ENCODE measurements around the gene HDAC4.
A peak's percentile ranks its signal among the peaks of the same experiment; 100 is the strongest.

HDAC4 gene

DNA sequence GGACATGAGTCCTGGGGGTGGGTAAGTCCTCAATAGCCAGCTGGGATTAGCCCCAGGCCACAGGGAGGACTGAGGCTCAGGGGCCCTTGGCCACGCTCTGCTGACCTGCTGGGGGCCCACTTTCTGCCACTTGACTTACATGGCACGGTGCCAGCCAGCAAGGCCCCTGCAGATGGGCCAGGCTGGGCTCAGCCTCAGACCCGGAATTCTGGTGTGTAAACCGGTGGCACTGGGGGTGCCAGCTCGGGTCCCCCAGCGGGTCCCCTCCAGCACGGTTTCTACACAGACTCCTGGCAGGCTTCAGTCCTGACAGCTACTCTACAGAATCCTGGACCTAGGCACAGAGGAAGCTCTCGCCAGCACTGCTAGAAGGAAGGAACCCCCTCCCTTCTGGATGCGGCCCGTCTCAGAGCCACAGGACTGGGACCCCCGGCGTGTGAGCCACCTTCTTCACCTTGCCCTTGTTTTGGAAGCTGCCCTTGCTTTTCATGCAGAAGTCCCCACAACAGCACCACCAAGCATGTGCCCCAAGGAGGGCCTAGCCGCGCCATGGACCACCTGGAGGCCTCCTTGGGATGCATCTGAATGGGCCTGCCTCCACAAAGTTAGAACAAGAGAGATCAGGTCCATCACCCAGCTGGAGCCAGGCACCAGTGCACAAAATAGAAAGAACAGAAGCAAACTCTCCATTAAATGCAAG, 8.0 kb downstream of the HDAC4 start:
- Histone ChIP-seq H3K27me3 (ENCODE audit: control insufficient read depth in 5 of 5, insufficient read depth in 4 of 5, low read length in 5 of 5) (no peaks in the 10 kb centered on the region), H3K4me3 (ENCODE audit: low read depth in 1 of 5, low read length in 5 of 5) (no peak overlapping the region), H3K9ac (ENCODE audit: low read length in 5 of 5) (peak overlapping the region in 1 of 5 donors; percentile 13), H3K27ac (ENCODE audit: low read depth, low read length) (no peak overlapping the region), H3K4me1 (ENCODE audit: control insufficient read depth in 5 of 5, insufficient read depth in 5 of 5, low read length in 5 of 5) (peaks cover 3 to 18% (median 15%) of the 10 kb centered on the region in 5 donors), H3K9me3 (ENCODE audit: control insufficient read depth in 5 of 5, low read length in 5 of 5) (no peaks in the 10 kb centered on the region), H3K36me3 (ENCODE audit: control insufficient read depth in 5 of 5, insufficient read depth in 5 of 5, low read length in 5 of 5) (peaks cover 0 to 11% (median 4%) of the 10 kb centered on the region in 5 donors)

DNA sequence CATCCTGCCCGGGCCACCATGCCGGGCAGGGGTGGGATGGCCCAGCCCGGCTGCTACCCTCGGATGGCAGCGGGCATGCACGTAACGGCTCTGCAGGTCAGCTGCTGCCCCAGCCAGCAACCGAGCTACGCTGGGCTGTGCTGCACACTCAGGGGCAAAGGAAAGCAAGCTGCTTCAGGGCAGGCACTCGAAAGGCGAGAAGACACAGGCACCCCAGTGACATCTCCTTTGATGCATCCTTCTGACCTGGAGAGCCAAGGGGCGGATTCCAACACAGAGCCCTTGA, 8.8 kb downstream of the HDAC4 start:
- Histone ChIP-seq H3K27me3 (ENCODE audit: control insufficient read depth in 5 of 5, insufficient read depth in 4 of 5, low read length in 5 of 5) (no peaks in the 10 kb centered on the region), H3K4me1 (ENCODE audit: control insufficient read depth in 5 of 5, insufficient read depth in 5 of 5, low read length in 5 of 5) (peaks cover 3 to 18% (median 15%) of the 10 kb centered on the region in 5 donors), H3K36me3 (ENCODE audit: control insufficient read depth in 5 of 5, insufficient read depth in 5 of 5, low read length in 5 of 5) (peaks cover 0 to 12% (median 5%) of the 10 kb centered on the region in 5 donors), H3K9me3 (ENCODE audit: control insufficient read depth in 5 of 5, low read length in 5 of 5) (no peaks in the 10 kb centered on the region), H3K27ac (ENCODE audit: low read depth, low read length) (no peak overlapping the region), H3K9ac (ENCODE audit: low read length in 5 of 5) (no peak overlapping the region), H3K4me3 (ENCODE audit: low read depth in 1 of 5, low read length in 5 of 5) (no peak overlapping the region)

DNA sequence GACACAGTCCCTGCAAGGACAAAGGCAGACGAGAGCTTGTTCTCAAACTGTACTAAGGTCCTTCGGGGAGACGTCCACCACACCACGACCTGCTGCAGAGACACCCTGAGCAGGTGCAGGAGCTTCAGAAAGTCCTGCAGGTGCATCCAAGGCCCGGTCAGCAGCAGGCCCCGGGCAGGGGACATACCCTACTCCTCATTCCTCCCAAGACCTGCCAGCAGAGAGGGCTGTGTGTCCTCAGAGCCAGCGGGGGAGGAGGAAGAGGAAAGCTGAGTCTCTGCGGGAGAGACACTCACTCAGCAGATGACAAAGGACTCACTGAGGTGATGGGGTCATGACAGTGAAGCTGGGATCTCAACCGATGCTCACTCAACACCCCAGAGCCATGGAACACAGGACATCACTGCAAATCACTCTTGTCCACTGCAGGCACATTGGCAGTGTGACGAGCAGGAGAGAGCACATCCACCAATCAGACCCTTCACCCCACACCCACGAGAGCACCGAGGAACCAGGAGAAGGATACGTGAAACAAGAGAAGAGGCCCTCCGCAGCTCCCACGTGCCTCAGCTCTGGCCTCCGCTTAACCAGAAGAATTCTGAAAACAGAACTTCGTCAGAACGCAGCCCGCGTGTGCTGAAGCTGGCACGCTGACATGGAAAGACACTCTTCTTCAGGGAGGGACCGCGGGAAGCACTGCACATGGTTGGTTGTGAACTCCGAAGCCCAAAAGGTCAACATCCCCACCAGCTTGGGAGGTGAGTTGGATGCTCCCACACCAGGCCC, 9.3 kb downstream of the HDAC4 start:
- no peaks in the 10 kb centered on the region for H3K9me3 ChIP-seq (ENCODE audit: control insufficient read depth in 5 of 5, low read length in 5 of 5)
- H3K9ac ChIP-seq (ENCODE audit: low read length in 5 of 5), result no peak overlapping the region
- H3K36me3 ChIP-seq (ENCODE audit: control insufficient read depth in 5 of 5, insufficient read depth in 5 of 5, low read length in 5 of 5), result peaks cover 0 to 17% (median 5%) of the 10 kb centered on the region in 5 donors
- H3K27ac ChIP-seq (ENCODE audit: low read depth, low read length), result no peak overlapping the region
- H3K27me3 ChIP-seq (ENCODE audit: control insufficient read depth in 5 of 5, insufficient read depth in 4 of 5, low read length in 5 of 5), result no peaks in the 10 kb centered on the region
- no peak overlapping the region for H3K4me3 ChIP-seq (ENCODE audit: low read depth in 1 of 5, low read length in 5 of 5)
- peaks cover 3 to 18% (median 15%) of the 10 kb centered on the region in 5 donors for H3K4me1 ChIP-seq (ENCODE audit: control insufficient read depth in 5 of 5, insufficient read depth in 5 of 5, low read length in 5 of 5)

DNA sequence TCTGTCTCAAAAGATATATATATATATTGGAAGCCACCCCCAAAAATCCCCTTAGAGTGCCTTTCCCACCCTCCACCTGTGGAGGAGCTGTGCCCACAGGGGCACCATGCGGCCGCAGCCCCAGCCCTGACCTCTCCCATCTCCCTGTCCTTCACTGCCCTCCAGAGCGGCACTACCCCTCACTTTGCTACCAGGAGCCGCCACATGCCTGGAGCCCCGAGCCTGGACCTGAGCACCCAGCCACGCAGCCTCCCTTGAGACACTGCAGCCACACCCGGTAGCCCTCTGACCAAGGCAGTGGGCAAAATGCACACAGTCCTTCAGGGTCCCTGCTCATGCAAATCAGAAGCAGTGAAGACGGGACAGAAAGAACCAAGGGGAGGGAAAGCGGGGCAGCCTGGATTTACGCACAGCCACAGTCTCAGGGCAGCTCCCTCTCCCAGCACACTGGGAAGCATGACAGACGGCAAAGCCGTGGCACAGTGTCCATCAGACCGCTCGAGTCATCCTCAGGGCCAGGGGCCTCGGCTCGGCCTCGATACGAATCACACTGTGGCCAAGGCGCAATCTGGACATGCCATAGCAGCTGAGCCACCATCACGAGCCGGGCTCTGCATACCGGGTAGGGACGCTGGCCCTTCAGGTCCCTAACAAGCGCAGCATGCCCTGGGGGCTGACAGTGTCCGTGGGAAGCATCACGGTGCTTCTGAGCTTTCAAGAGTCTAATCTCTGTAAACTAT, 10.1 kb downstream of the HDAC4 start:
- no peak overlapping the region for H3K9ac ChIP-seq (ENCODE audit: low read length in 5 of 5)
- no peak overlapping the region for H3K27ac ChIP-seq (ENCODE audit: low read depth, low read length)
- H3K9me3 ChIP-seq (ENCODE audit: control insufficient read depth in 5 of 5, low read length in 5 of 5), result no peaks in the 10 kb centered on the region
- no peaks in the 10 kb centered on the region for H3K27me3 ChIP-seq (ENCODE audit: control insufficient read depth in 5 of 5, insufficient read depth in 4 of 5, low read length in 5 of 5)
- peaks cover 3 to 18% (median 15%) of the 10 kb centered on the region in 5 donors for H3K4me1 ChIP-seq (ENCODE audit: control insufficient read depth in 5 of 5, insufficient read depth in 5 of 5, low read length in 5 of 5)
- peaks cover 0 to 23% (median 8%) of the 10 kb centered on the region in 5 donors for H3K36me3 ChIP-seq (ENCODE audit: control insufficient read depth in 5 of 5, insufficient read depth in 5 of 5, low read length in 5 of 5)
- H3K4me3 ChIP-seq (ENCODE audit: low read depth in 1 of 5, low read length in 5 of 5), result no peak overlapping the region

DNA sequence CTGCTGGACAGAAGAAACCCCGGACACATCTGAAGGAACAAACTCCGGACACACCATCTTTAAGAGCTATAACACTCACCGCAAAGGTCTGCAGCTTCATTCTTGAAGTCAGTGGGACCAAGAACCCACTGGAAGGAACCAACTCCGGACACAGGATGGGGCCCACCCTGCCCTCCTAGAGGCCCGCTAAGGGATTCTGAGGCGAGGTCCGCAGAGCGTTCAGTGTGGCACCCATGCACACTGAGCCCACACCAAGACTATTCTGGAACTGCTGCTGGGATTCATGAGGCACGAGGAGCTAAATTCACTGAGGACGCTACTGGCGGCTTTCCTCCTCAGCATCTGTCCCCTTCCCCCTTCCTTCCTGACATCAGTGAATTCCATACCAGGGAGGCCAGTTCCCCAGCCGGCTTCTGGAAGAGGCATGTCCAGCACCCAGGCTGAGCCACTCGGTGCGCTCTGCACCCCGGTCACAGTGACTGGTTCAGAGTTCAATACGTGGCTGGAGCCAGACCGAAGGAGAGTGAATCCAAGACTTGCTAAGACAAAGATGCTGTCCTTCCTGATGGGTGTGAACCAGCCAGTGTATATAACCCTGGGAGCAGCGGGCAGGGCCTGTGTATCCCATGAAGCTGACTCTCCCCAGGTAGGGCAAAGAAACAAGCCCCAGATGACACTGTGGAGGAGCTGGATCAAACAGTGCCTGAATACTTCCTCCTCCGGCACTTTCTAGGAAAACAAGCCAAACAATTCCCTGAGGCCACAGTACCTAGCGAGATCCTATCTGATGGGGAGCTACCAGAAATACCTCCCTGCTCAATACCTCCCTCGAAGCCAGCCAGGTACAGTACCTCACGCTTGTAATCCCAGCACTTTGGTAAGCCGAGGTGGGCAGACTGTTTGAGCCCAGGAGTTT, 11.1 kb downstream of the HDAC4 start:
- H3K36me3 ChIP-seq (ENCODE audit: control insufficient read depth in 5 of 5, insufficient read depth in 5 of 5, low read length in 5 of 5), result peaks cover 0 to 23% (median 8%) of the 10 kb centered on the region in 5 donors
- no peak overlapping the region for H3K27ac ChIP-seq (ENCODE audit: low read depth, low read length)
- no peaks in the 10 kb centered on the region for H3K27me3 ChIP-seq (ENCODE audit: control insufficient read depth in 5 of 5, insufficient read depth in 4 of 5, low read length in 5 of 5)

DNA sequence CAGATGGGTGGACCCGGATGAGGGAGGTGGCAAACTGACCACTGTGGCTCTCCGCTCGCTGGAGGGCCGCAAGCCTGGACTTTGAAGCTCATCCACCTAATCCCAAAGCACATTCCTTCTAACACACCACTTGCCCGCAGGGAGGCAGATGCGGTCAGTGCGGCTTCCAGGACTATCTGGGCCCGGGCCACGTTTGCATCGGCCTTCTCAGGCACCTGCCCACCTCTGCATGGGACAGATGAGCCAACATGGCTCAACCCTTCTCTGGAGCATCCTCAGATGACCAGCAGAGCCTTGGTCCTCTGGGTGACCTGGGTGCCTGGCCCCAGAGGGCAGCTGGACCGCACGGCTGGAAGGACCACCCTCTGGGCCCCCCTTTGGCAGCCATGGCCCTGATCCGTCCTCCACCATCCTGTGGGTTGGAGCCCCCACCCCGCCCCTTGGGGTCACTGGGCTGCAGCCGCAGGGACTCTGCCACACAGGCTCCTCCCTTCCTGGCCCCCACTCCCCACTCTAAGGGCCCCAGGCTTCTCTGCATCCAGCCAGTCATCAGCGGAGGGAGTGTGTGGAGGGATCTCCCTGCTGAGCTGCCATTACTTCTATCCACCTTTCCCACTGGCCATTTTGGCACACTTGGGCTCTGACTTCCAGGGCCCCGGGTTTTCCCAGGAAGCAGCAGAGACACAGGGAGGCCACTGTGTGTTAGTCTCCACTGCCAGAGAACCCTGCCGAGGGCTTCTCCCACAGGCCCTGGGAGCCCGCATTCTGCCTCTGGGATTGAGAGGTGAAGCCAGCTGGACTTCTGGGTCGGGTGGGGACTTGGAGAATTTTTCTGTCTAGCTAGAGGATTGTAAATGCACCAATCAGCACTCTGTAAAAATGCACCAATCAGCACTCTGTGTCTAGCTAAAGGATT, 12.3 kb downstream of the HDAC4 start:
- no peak overlapping the region for H3K4me3 ChIP-seq (ENCODE audit: low read depth in 1 of 5, low read length in 5 of 5)
- no peak overlapping the region for H3K27ac ChIP-seq (ENCODE audit: low read depth, low read length)
- H3K4me1 ChIP-seq (ENCODE audit: control insufficient read depth in 5 of 5, insufficient read depth in 5 of 5, low read length in 5 of 5), result peaks cover 3 to 10% (median 7%) of the 10 kb centered on the region in 5 donors
- no peaks in the 10 kb centered on the region for H3K9me3 ChIP-seq (ENCODE audit: control insufficient read depth in 5 of 5, low read length in 5 of 5)
- no peaks in the 10 kb centered on the region for H3K27me3 ChIP-seq (ENCODE audit: control insufficient read depth in 5 of 5, insufficient read depth in 4 of 5, low read length in 5 of 5)
- H3K9ac ChIP-seq (ENCODE audit: low read length in 5 of 5), result no peak overlapping the region
- peaks cover 0 to 23% (median 8%) of the 10 kb centered on the region in 5 donors for H3K36me3 ChIP-seq (ENCODE audit: control insufficient read depth in 5 of 5, insufficient read depth in 5 of 5, low read length in 5 of 5)

More for the DNA sequence above, 11.1 kb downstream of the HDAC4 start:
- Histone ChIP-seq H3K9me3 (ENCODE audit: control insufficient read depth in 5 of 5, low read length in 5 of 5) (no peaks in the 10 kb centered on the region), H3K4me3 (ENCODE audit: low read depth in 1 of 5, low read length in 5 of 5) (no peak overlapping the region), H3K9ac (ENCODE audit: low read length in 5 of 5) (no peak overlapping the region), H3K4me1 (ENCODE audit: control insufficient read depth in 5 of 5, insufficient read depth in 5 of 5, low read length in 5 of 5) (peaks cover 3 to 18% (median 15%) of the 10 kb centered on the region in 5 donors)

DNA sequence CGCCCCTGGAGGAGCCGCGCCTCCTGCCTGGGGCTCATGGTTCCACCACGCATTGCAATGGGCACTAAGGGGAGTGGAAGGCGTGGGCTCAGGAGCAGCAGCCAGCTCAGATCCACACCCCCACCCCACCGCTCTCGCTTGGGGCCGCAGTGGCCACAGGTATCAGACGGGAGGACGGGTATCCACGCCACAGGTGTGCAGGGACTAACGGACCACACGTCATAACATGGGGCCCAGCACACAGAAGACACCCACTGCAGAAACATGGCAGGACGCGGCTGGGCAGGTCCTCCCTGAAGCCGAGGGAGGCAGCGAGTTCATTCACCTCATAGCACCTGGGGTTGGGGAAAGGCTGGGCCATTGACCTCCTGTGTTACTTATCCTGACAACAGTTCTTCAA, 13.0 kb downstream of the HDAC4 start:
- H3K4me1 ChIP-seq (ENCODE audit: control insufficient read depth in 5 of 5, insufficient read depth in 5 of 5, low read length in 5 of 5), result peaks cover 0 to 3% (median under 1%) of the 10 kb centered on the region in 5 donors
- H3K36me3 ChIP-seq (ENCODE audit: control insufficient read depth in 5 of 5, insufficient read depth in 5 of 5, low read length in 5 of 5), result peaks cover 0 to 23% (median 8%) of the 10 kb centered on the region in 5 donors

DNA sequence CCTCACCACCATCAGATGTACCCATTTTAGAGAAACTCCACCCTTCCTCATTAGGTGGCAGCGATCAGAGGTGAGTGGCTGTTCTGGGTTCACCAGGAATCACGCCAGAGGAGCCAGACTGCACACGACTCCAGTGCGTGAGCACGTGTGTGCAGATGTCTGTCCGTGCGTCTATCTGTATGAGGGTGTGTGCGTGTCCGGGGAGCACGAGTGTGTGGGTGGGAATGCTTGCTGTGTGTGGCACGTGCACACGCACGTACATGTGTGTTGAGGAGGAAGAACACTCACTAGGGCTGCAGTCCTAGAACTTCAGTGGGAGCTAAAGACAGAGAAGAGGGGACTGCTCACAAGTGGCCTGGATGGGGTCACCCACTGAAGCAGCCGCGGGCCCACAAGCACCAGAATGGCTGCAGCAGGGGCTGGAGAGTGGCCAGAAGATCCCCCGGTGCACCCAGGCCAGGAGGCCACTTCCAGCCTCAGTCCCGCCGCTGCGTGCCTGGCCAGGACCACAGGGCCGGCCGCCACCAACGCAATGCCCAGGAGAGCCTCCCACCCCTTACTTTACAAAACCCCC, 13.9 kb downstream of the HDAC4 start:
- Histone ChIP-seq H3K27me3 (ENCODE audit: control insufficient read depth in 5 of 5, insufficient read depth in 4 of 5, low read length in 5 of 5) (no peaks in the 10 kb centered on the region), H3K36me3 (ENCODE audit: control insufficient read depth in 5 of 5, insufficient read depth in 5 of 5, low read length in 5 of 5) (peaks cover 0 to 23% (median 8%) of the 10 kb centered on the region in 5 donors), H3K9me3 (ENCODE audit: control insufficient read depth in 5 of 5, low read length in 5 of 5) (no peaks in the 10 kb centered on the region), H3K27ac (ENCODE audit: low read depth, low read length) (no peak overlapping the region), H3K4me3 (ENCODE audit: low read depth in 1 of 5, low read length in 5 of 5) (no peak overlapping the region), H3K4me1 (ENCODE audit: control insufficient read depth in 5 of 5, insufficient read depth in 5 of 5, low read length in 5 of 5) (no peaks in the 10 kb centered on the region), H3K9ac (ENCODE audit: low read length in 5 of 5) (no peak overlapping the region)

More for the DNA sequence above, 13.0 kb downstream of the HDAC4 start:
- Histone ChIP-seq H3K4me3 (ENCODE audit: low read depth in 1 of 5, low read length in 5 of 5) (no peak overlapping the region), H3K9ac (ENCODE audit: low read length in 5 of 5) (no peak overlapping the region), H3K27ac (ENCODE audit: low read depth, low read length) (no peak overlapping the region), H3K9me3 (ENCODE audit: control insufficient read depth in 5 of 5, low read length in 5 of 5) (no peaks in the 10 kb centered on the region), H3K27me3 (ENCODE audit: control insufficient read depth in 5 of 5, insufficient read depth in 4 of 5, low read length in 5 of 5) (no peaks in the 10 kb centered on the region)
